C4-2B (cell line): Measurements from ENCODE around the gene PGS1.

Source experiments
- H3K27ac ChIP-seq: fragments of 450-650 bp; 2 replicates; pipeline ENCODE4 v1.5.1; 2017
- CTCF ChIP-seq: fragments of 450-650 bp; conservative IDR thresholded peaks from 2 replicates; pipeline ENCODE4 v1.5.1; 2017; ENCODE audit warnings: mild to moderate bottlenecking
- ZFX ChIP-seq: fragments of 450-650 bp; IDR thresholded peaks from 2 replicates; pipeline ENCODE4 v1.6.1; 2017

Gene PGS1

GRCh38 chr17:78432226-78433012 is 54.0 kb downstream of the PGS1 start:
- TF ChIP-seq ZFX (no peak), CTCF (no peak)

GRCh38 chr17:78433013-78433727 is 54.7 kb downstream of the PGS1 start:
- TF ChIP-seq CTCF: no peak
- TF ChIP-seq ZFX: no peak
- no peak overlapping the region for H3K27ac ChIP-seq

More at GRCh38 chr17:78432226-78433012, 54.0 kb downstream of the PGS1 start:
- no peak overlapping the region for H3K27ac ChIP-seq

- TF ChIP-seq ZFX: no peak
- TF ChIP-seq CTCF: no peak
- no peak overlapping the region for H3K27ac ChIP-seq
Observed at GRCh38 chr17:78433780-78434335, 55.4 kb downstream of the PGS1 start.

GRCh38 chr17:78434455-78435329 is 56.2 kb downstream of the PGS1 start:
- no peak overlapping the region for H3K27ac ChIP-seq
- TF ChIP-seq CTCF (no peak), ZFX (no peak)

- TF ChIP-seq ZFX (no peak), CTCF (no peak)
- no peak overlapping the region for H3K27ac ChIP-seq
Observed at GRCh38 chr17:78435330-78436005, 57.0 kb downstream of the PGS1 start.

- TF ChIP-seq ZFX (no peak), CTCF (no peak)
Observed at GRCh38 chr17:78437508-78438169, 59.2 kb downstream of the PGS1 start.

More at GRCh38 chr17:78437508-78438169, 59.2 kb downstream of the PGS1 start:
- H3K27ac ChIP-seq: no peak overlapping the region
